Cardiac muscle cell (in vitro differentiated cells and primary cell): ENCODE measurements around the gene SHPK. TPM values are rescaled to one million over a fixed set of nuclear protein-coding genes. Genes with fewer than 3 reads are reported as not detected.

Experiments used
- DNase-seq, 2 donors: peaks; one replicate each; pipeline versions ENCODE4 v3.0.0 to v3.0.0-alpha.2; 2010 to 2017; ENCODE audit warnings: low read depth in 1 of 2, low spot score in 1 of 2
- H3K27ac ChIP-seq: fragments of 200-600 bp; sonication (generic); 2 replicates; pipeline ENCODE4 v1.5.1; 2016
- H3K27me3 ChIP-seq: fragments of 200-600 bp; sonication (generic); 2 replicates; pipeline ENCODE4 v1.6.0; 2016; ENCODE audit warnings: control low read depth
- H3K36me3 ChIP-seq: fragments of 200-600 bp; sonication (generic); 2 replicates; pipeline ENCODE4 v1.5.1; 2016; ENCODE audit warnings: control low read depth
- H3K4me1 ChIP-seq: fragments of 200-600 bp; sonication (generic); 2 replicates; pipeline ENCODE4 v1.8.1; 2017; ENCODE audit warnings: low read depth, mild to moderate bottlenecking, mixed run types
- H3K4me3 ChIP-seq: fragments of 200-600 bp; sonication (generic); 2 replicates; pipeline ENCODE4 v1.5.1; 2016; ENCODE audit warnings: mild to moderate bottlenecking
- H3K9me3 ChIP-seq: fragments of 200-600 bp; sonication (generic); 2 replicates; pipeline ENCODE4 v1.5.1; 2017; ENCODE audit warnings: low read depth, mild to moderate bottlenecking, control low read depth
- CTCF ChIP-seq: IDR thresholded peaks from 2 replicates; pipeline ENCODE4 v1.5.1; 2012; ENCODE audit warnings: low read depth, mild to moderate bottlenecking, low read length
- polyA plus RNA-seq: library from polyadenylated mRNA; unstranded; fragments of >200 nt; fragmentation: Nextera tagmentation; extraction: Ambion mirVana; gene quantifications from 2 replicates; pipeline ENCODE4 v1.2.1, GENCODE V29; 2016
- total RNA-seq: library from RNA; depleted of rRNA; stranded (reverse); fragments of >200 nt; gene quantifications from 2 replicates; pipeline ENCODE4 v1.2.3, GENCODE V29; 2016

SHPK gene
- total and polyA plus RNA-seq, 2 experiments from 2014 or later, result 3.6 to 8.8 TPM

GRCh38 chr17:3641717-3642486 is 5.9 kb upstream of the SHPK start:
- peaks cover 3% of the 10 kb centered on the region for H3K36me3 ChIP-seq
- no peak overlapping the region for H3K4me3 ChIP-seq
- H3K9me3 ChIP-seq, result no peaks in the 10 kb centered on the region
- peak overlapping the region; percentile 84 for H3K27ac ChIP-seq
- H3K4me1 ChIP-seq, result peaks cover 20% of the 10 kb centered on the region
- peak in 1 of 2 donors; percentile 57 for DNase-seq
- H3K27me3 ChIP-seq, result no peaks in the 10 kb centered on the region
- TF ChIP-seq CTCF, result no peak

GRCh38 chr17:3641014-3641413 is 5.0 kb upstream of the SHPK start:
- Histone ChIP-seq H3K27ac (peak overlapping the region; percentile 84), H3K4me3 (no peak overlapping the region), H3K9me3 (no peaks in the 10 kb centered on the region), H3K36me3 (peaks cover 3% of the 10 kb centered on the region), H3K27me3 (no peaks in the 10 kb centered on the region), H3K4me1 (peaks cover 20% of the 10 kb centered on the region)
- no peak for TF ChIP-seq CTCF
- DNase-seq, result peak in 1 of 2 donors; percentile 71

- Histone ChIP-seq H3K4me1 (peaks cover 20% of the 10 kb centered on the region), H3K27me3 (no peaks in the 10 kb centered on the region), H3K9me3 (no peaks in the 10 kb centered on the region), H3K36me3 (peaks cover 3% of the 10 kb centered on the region), H3K27ac (peak overlapping the region; percentile 82), H3K4me3 (no peak overlapping the region)
- DNase-seq, result peak; percentile 28 to 81
- no peak for TF ChIP-seq CTCF
Observed at GRCh38 chr17:3639981-3640596, 4.0 kb upstream of the SHPK start.

- no peaks in the 10 kb centered on the region for H3K27me3 ChIP-seq
- H3K4me1 ChIP-seq, result peaks cover 20% of the 10 kb centered on the region
- no peaks in the 10 kb centered on the region for H3K36me3 ChIP-seq
- no peaks in the 10 kb centered on the region for H3K9me3 ChIP-seq
- peak overlapping the region; percentile 86 for H3K27ac ChIP-seq
- peak in 1 of 2 donors; percentile 38 for DNase-seq
- TF ChIP-seq CTCF, result no peak
- peak overlapping the region; percentile 76 for H3K4me3 ChIP-seq
Observed at GRCh38 chr17:3636908-3637373, 891 bp upstream of the SHPK start.

GRCh38 chr17:3635474-3636153 is 436 bp downstream of the SHPK start:
- peak overlapping the region; percentile 41 for H3K27ac ChIP-seq

More at GRCh38 chr17:3635474-3636153, 436 bp downstream of the SHPK start:
- no peaks in the 10 kb centered on the region for H3K27me3 ChIP-seq
- no peaks in the 10 kb centered on the region for H3K36me3 ChIP-seq
- no peak for DNase-seq
- H3K9me3 ChIP-seq, result no peaks in the 10 kb centered on the region
- TF ChIP-seq CTCF, result no peak
- H3K4me3 ChIP-seq, result peak overlapping the region; percentile 76
- peaks cover 11% of the 10 kb centered on the region for H3K4me1 ChIP-seq
